ENCODE results near the gene NCOA6.

DNA sequence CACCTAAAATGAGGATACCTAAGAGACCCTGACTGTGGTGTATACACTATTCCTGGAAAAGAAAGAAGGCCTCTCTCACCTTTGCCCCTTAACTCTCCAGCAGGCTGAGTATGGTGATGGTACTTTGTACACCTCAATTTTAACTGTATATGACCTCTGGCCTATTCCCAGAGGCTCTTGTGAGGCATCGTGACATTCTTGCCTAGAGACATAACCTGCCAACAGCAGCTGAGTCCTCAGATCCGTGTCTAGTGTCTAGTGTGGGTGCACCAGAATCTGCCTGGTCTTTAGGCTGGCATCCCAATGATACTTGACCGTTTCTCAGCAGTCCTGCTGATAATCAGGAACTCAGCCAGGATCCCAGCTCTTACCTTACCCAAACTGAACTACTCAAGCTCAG, 101.3 kb downstream of the NCOA6 start:
- no peak for TF ChIP-seq POLR2A (IDR thresholded peaks at IDR 0.05)
- TF ChIP-seq, protein P1, sequence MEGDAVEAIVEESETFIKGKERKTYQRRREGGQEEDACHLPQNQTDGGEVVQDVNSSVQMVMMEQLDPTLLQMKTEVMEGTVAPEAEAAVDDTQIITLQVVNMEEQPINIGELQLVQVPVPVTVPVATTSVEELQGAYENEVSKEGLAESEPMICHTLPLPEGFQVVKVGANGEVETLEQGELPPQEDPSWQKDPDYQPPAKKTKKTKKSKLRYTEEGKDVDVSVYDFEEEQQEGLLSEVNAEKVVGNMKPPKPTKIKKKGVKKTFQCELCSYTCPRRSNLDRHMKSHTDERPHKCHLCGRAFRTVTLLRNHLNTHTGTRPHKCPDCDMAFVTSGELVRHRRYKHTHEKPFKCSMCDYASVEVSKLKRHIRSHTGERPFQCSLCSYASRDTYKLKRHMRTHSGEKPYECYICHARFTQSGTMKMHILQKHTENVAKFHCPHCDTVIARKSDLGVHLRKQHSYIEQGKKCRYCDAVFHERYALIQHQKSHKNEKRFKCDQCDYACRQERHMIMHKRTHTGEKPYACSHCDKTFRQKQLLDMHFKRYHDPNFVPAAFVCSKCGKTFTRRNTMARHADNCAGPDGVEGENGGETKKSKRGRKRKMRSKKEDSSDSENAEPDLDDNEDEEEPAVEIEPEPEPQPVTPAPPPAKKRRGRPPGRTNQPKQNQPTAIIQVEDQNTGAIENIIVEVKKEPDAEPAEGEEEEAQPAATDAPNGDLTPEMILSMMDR (IDR thresholded peaks at IDR 0.05) = no peak
